NT2/D1 (cell line): ENCODE results near the gene PSMA7.

Source experiments
- SUZ12 ChIP-seq: IDR thresholded peaks from 2 replicates; pipeline ENCODE4 v1.6.1; 2011; ENCODE audit not compliant: insufficient read length, insufficient read depth; ENCODE audit errors: extremely low read depth
- YY1 ChIP-seq: IDR thresholded peaks from 2 replicates; pipeline ENCODE4 v1.6.1; 2011; ENCODE audit not compliant: insufficient read length, insufficient read depth
- ZNF274 ChIP-seq: IDR thresholded peaks from 2 replicates; pipeline ENCODE4 v1.6.1; 2011; ENCODE audit warnings: mild to moderate bottlenecking, low read depth, low read length

- no peak for TF ChIP-seq YY1
- no peak for TF ChIP-seq SUZ12
- no peak for TF ChIP-seq ZNF274
Measured at GRCh38 chr20:62167474-62167873, 24.3 kb upstream of the PSMA7 start.
